HAP-1 (cell line): ENCODE results near the gene HTT-AS.
A peak's percentile ranks its signal among the peaks of the same experiment; 100 is the strongest.
"Not testable (repeated sequence)": the region's sequence is repeated elsewhere in the genome, so short reads cannot be mapped to it uniquely, and the experiment has no call there.

ENCODE experiments used
- DNase-seq, 2 experiments: peaks; one replicate each; pipeline ENCODE4 v3.0.0-alpha.2; 2016 to 2020; ENCODE audit warnings: low spot score in 2 of 2
- H3K27me3 ChIP-seq: fragments of 250-450 bp; sonication (Bioruptor Pico); 2 replicates; pipeline ENCODE4 v1.5.1; 2020; ENCODE audit warnings: low read depth, mild to moderate bottlenecking, moderate library complexity
- H3K36me3 ChIP-seq: fragments of 250-450 bp; sonication (Bioruptor Pico); replicated peaks from 2 replicates; pipeline ENCODE4 v1.5.1; 2020; ENCODE audit warnings: mild to moderate bottlenecking
- H3K4me1 ChIP-seq: fragments of 250-450 bp; sonication (Bioruptor Pico); 2 replicates; pipeline ENCODE4 v1.5.1; 2020; ENCODE audit warnings: mild to moderate bottlenecking
- H3K4me3 ChIP-seq: fragments of 250-450 bp; sonication (Bioruptor Pico); 2 replicates; pipeline ENCODE4 v1.5.1; 2020; ENCODE audit warnings: mild to moderate bottlenecking, moderate library complexity
- H3K9me3 ChIP-seq: fragments of 250-450 bp; sonication (Bioruptor Pico); 2 replicates; pipeline ENCODE4 v1.5.1; 2020; ENCODE audit warnings: mild to moderate bottlenecking, moderate library complexity
- in situ Hi-C: fragments of 300-500 bp; cut with MboI; formaldehyde crosslinking; loops from 3 replicates; pipeline ENCODE4 v1.14.3; 2020; ENCODE audit warnings: low sequenced_read_pairs, inconsistent platforms, mixed read lengths

Gene HTT-AS

GRCh38 chr4:3054169-3054759 lies 20.1 kb downstream of the HTT-AS start:
- Histone ChIP-seq H3K36me3 (no peaks in the 10 kb centered on the region), H3K27me3 (no peaks in the 10 kb centered on the region), H3K9me3 (peaks cover 18% of the 10 kb centered on the region), H3K4me1 (no peaks in the 10 kb centered on the region), H3K4me3 (no peak overlapping the region)
- in situ Hi-C loops: no loop called here
- DNase-seq: no peak

GRCh38 chr4:3051141-3051897 lies 23.0 kb downstream of the HTT-AS start:
- H3K4me3 ChIP-seq, in situ Hi-C loops, H3K4me1 ChIP-seq, DNase-seq, H3K27me3 ChIP-seq, H3K36me3 ChIP-seq: not testable (repeated sequence)
- H3K9me3 ChIP-seq: peaks cover 18% of the 10 kb centered on the region

DNA sequence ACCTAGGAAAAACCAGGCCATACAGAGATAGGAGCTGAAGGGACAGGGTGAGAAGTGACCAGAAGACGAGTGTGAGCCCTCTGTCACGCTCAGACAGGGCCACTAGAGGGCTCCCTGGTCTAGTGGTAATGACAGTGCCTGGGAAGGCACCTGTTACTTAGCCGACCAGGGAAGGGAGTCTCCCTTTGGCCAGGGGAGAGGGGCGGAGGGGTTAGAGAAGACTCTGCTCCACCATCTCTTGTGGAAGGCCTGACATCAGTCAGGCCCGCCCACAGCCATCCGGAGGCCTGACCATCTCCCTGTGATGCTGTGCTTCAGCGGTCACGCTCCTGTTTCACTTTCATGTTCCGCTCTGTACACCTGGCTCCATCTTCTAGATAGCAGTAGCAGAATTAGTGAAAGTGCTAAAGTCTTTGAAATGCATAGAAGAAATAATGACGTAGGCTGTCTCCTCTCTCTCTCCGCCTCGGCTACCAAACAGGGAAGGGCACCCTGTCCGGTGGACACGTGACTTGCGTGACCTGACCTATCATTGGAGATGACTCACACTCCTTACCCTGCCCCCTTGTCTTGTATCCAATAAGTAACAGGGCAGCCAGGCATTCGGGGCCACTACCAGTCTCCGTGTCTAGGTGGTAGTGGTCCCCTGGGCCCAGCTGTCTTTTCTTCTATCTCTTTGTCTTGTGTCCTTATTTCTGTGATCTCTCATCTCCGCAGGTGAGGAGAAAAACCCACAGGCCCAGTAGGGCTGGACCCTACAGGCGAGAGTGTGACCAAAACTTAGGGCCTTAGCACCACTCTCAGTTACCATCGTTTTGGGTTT lies 26.7 kb downstream of the HTT-AS start:
- Histone ChIP-seq H3K4me1 (no peaks in the 10 kb centered on the region), H3K4me3 (no peak overlapping the region), H3K36me3 (no peaks in the 10 kb centered on the region), H3K9me3 (no peaks in the 10 kb centered on the region), H3K27me3 (no peaks in the 10 kb centered on the region)
- in situ Hi-C loops: no loop called here
- DNase-seq: peak; percentile 49 to 80

GRCh38 chr4:3046623-3047022 lies 27.7 kb downstream of the HTT-AS start:
- H3K27me3 ChIP-seq: no peaks in the 10 kb centered on the region
- no peaks in the 10 kb centered on the region for H3K4me1 ChIP-seq
- H3K4me3 ChIP-seq: no peak overlapping the region
- DNase-seq: no peak
- H3K9me3 ChIP-seq: no peaks in the 10 kb centered on the region
- in situ Hi-C loops: no loop called here
- no peaks in the 10 kb centered on the region for H3K36me3 ChIP-seq

- no peaks in the 10 kb centered on the region for H3K36me3 ChIP-seq
- no peaks in the 10 kb centered on the region for H3K4me1 ChIP-seq
- H3K27me3 ChIP-seq: no peaks in the 10 kb centered on the region
- no peak for DNase-seq
- H3K4me3 ChIP-seq: no peak overlapping the region
- in situ Hi-C loops: no loop called here
- H3K9me3 ChIP-seq: no peaks in the 10 kb centered on the region
Measured at GRCh38 chr4:3046162-3046561, 28.2 kb downstream of the HTT-AS start.

DNA sequence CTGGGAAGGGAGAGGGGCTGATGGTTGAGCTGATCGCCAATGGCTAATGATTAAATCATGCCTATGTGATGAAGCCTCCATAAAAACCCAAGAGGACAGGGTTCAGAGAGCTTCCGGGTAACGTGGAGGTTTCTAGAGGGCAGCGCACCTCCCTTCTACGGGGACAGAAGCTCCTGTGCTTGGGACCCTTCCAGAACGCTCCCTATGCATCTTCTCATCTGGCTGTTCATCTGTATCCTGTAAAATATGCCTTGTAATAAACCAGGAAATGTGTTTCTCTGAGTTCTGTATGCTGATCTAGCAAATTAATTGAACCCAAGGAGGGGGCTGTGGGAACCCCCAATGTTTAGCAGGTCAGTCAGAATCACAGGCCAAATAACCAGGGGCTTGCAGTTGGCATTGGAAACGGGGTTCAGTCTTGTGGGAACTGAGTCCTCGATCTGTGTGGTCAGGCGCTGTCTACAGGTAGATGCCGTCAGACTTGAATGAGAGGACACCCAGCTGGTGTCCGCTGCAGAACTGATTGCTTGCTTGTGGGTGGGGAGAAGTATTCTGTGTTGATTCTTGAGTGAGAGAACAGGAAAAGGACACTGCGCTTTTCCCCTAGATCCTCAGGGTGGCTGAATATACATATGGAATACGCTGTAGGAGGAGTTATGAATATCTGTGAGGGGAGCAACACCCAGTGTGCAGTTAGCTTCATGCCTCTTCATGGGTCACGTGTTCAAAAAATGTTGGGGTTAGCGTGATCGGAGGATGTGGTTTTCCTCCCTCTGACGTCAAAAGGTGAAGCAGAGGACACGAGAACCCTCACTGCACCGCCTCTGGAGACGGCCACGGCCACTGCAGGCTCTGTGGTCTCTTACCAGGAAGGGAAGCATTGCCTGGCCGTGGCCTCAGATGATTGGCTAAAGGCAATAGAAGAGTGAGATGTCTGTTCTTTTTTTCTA lies 29.2 kb downstream of the HTT-AS start:
- Histone ChIP-seq H3K9me3 (no peaks in the 10 kb centered on the region), H3K4me1 (no peaks in the 10 kb centered on the region), H3K36me3 (no peaks in the 10 kb centered on the region), H3K4me3 (no peak overlapping the region), H3K27me3 (no peaks in the 10 kb centered on the region)
- in situ Hi-C loops: no loop called here
- DNase-seq: no peak

DNA sequence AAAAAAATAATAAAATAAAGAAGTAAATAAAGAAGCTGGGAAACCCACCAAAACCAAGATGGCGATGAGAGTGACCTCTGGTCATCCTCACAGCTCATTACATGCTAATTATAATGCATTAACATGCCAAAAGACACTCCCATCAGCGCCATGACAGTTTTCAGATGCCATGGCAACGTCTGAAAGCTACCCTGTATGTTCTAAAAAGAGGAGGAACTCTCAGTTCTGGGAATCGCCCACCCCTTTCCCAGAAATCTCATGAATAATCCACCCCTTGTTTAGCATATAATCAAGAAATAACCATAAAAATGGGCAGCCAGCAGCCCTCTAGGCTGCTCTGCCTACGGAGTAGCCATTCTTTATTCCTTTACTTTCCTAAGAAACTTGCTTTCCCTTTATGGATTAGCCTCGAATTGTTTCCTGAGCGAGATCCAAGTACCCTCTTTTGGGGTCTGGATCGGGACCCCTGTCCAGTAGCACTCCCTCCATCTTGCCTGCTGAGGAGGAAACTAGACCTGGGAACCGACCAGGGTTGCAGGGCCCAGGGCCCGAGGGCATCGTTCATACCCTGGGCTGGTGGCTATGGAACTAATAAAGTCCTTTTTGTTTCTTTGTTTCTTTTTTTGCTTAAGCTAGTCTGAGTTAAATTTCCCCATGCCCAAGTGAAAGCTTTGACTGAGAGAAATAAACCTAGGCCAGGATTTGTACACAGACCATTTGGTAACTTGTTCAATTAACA lies 30.9 kb downstream of the HTT-AS start:
- H3K4me1 ChIP-seq: no peaks in the 10 kb centered on the region
- no peak for DNase-seq
- H3K4me3 ChIP-seq: no peak overlapping the region
- H3K36me3 ChIP-seq: no peaks in the 10 kb centered on the region
- in situ Hi-C loops: no loop called here
- H3K27me3 ChIP-seq: no peaks in the 10 kb centered on the region
- H3K9me3 ChIP-seq: no peaks in the 10 kb centered on the region

GRCh38 chr4:3042226-3042625 lies 32.1 kb downstream of the HTT-AS start:
- Histone ChIP-seq H3K9me3 (no peaks in the 10 kb centered on the region), H3K4me1 (no peaks in the 10 kb centered on the region), H3K27me3 (no peaks in the 10 kb centered on the region), H3K36me3 (no peaks in the 10 kb centered on the region), H3K4me3 (no peak overlapping the region)
- in situ Hi-C loops: no loop called here
- DNase-seq: no peak

GRCh38 chr4:3041192-3042142 lies 32.9 kb downstream of the HTT-AS start:
- DNase-seq: no peak
- Histone ChIP-seq H3K4me1 (no peaks in the 10 kb centered on the region), H3K4me3 (no peak overlapping the region), H3K36me3 (no peaks in the 10 kb centered on the region), H3K27me3 (no peaks in the 10 kb centered on the region), H3K9me3 (no peaks in the 10 kb centered on the region)
- in situ Hi-C loops: no loop called here

GRCh38 chr4:3040452-3041191 lies 33.7 kb downstream of the HTT-AS start:
- in situ Hi-C loops: no loop called here
- Histone ChIP-seq H3K36me3 (no peaks in the 10 kb centered on the region), H3K4me1 (no peaks in the 10 kb centered on the region), H3K27me3 (no peaks in the 10 kb centered on the region), H3K4me3 (no peak overlapping the region), H3K9me3 (no peaks in the 10 kb centered on the region)
- no peak for DNase-seq

DNA sequence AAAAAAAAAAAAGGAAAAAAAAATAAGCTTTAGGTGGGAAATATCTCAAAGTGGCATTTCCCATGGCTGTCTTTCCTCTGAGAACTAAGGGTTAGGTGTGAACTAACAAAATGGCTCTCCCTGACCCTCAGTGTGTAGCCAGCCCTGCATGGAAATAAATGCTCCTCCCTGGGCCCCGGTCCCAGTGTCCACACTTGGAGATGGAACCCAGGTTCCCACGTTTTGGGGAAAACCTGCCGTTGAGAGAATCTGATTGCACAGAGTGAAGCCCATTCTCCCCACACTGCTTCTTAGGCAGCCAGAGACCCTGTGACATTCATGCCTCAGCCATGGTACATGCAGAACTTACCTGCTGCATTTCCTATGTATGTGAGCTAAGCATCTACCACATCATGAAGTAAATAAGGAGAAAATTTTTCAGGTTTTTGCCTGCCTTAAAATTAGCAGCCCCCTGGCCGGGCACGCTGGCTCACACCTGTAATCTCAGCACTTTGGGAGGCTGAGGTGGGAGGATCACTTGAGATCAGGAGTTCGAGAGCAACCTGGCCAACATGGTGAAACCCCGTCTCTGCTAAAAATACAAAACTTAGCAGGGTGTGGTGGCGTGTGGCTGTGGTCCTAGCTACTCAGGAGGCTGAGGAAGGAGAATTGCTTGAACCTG lies 34.5 kb downstream of the HTT-AS start:
- Histone ChIP-seq H3K4me1 (no peaks in the 10 kb centered on the region), H3K4me3 (no peak overlapping the region)
- in situ Hi-C loops: no loop called here

More for the DNA sequence above, 34.5 kb downstream of the HTT-AS start:
- no peak for DNase-seq
- H3K9me3 ChIP-seq: no peaks in the 10 kb centered on the region
- no peaks in the 10 kb centered on the region for H3K36me3 ChIP-seq
- H3K27me3 ChIP-seq: no peaks in the 10 kb centered on the region
